SK-N-SH (cell line): ENCODE measurements around the gene SETD1A. TPM values are rescaled to one million over a fixed set of nuclear protein-coding genes. Genes with fewer than 3 reads are reported as not detected.
A peak's percentile ranks its signal among the peaks of the same experiment; 100 is the strongest.

Experiments
- CTCF ChIA-PET: fragments of 300-600, 350-600 bp; formaldehyde crosslinking; extraction: SDS; loops from one replicate; lab custom pipeline; 2021; lab: Yijun Ruan, JAX
- POLR2A ChIA-PET: fragments of 350-600 bp; sonication (Branson Sonifier 250); formaldehyde crosslinking; extraction: SDS; loops from one replicate; lab custom pipeline; 2020; ENCODE audit warnings: antibody characterized with exemption, inconsistent platforms; lab: Yijun Ruan, JAX
- DNase-seq: peaks from one replicate; pipeline ENCODE4 v3.0.0; 2012
- H2AFZ ChIP-seq: fragments of 200-600 bp; sonication (generic); 2 replicates; pipeline ENCODE4 v1.8.1; 2016; ENCODE audit warnings: antibody characterized with exemption, mild to moderate bottlenecking, low read depth
- H3F3A ChIP-seq: fragments of 200-600 bp; sonication (generic); replicated peaks from 2 replicates; pipeline ENCODE3; 2016; ENCODE audit warnings: antibody characterized with exemption, mild to moderate bottlenecking; ENCODE audit not compliant: insufficient read depth
- H3K27ac ChIP-seq, 2 experiments: fragments of 200-500 bp in 1 of 2; fragments of 200-600 bp in 1 of 2; sonication (Bioruptor generic) in 1 of 2; sonication (generic), shearing (Covaris generic) in 1 of 2; 2 replicates each; pipeline versions ENCODE4 v1.5.1 to v1.6.1; 2014 to 2016; ENCODE audit warnings: low read depth in 2 of 2, inconsistent platforms in 1 of 2, low read length in 1 of 2, mild to moderate bottlenecking in 1 of 2, mixed read lengths in 1 of 2
- H3K27me3 ChIP-seq: fragments of 200-600 bp; sonication (generic), shearing (Covaris generic); 2 replicates; pipeline ENCODE4 v1.6.1; 2016; ENCODE audit warnings: mixed run types; ENCODE audit not compliant: insufficient read depth
- H3K36me3 ChIP-seq, 2 experiments: fragments of 200-500 bp in 1 of 2; fragments of 200-600 bp in 1 of 2; sonication (Bioruptor generic) in 1 of 2; sonication (generic) in 1 of 2; replicated peaks in 1 of 2; 2 replicates each; pipeline versions ENCODE3 to v1.5.1; 2014 to 2016; ENCODE audit warnings: low read length in 1 of 2, mild to moderate bottlenecking in 1 of 2; ENCODE audit not compliant: insufficient read depth in 2 of 2, control insufficient read depth in 1 of 2
- H3K4me1 ChIP-seq, 2 experiments: fragments of 200-500 bp in 1 of 2; fragments of 200-600 bp in 1 of 2; sonication (Bioruptor generic) in 1 of 2; sonication (generic), shearing (Covaris generic) in 1 of 2; 2 replicates each; pipeline versions ENCODE4 v1.5.1 to v1.6.1; 2014 to 2016; ENCODE audit warnings: low read depth in 1 of 2, low read length in 1 of 2, mixed run types in 1 of 2; ENCODE audit not compliant: insufficient read depth in 2 of 2, control insufficient read depth in 1 of 2
- H3K4me2 ChIP-seq: fragments of 200-600 bp; sonication (generic), shearing (Covaris generic); 2 replicates; pipeline ENCODE4 v1.6.1; 2017; ENCODE audit warnings: mixed run types
- H3K4me3 ChIP-seq, 2 experiments: fragments of 200-500 bp in 1 of 2; fragments of 200-600 bp in 1 of 2; sonication (Bioruptor generic) in 1 of 2; sonication (generic), shearing (Covaris generic) in 1 of 2; 2 replicates each; pipeline versions ENCODE4 v1.5.1 to v1.8.1; 2014 to 2016; ENCODE audit warnings: low read depth in 2 of 2, inconsistent platforms in 1 of 2, low read length in 1 of 2, mild to moderate bottlenecking in 1 of 2, mixed read lengths in 1 of 2, moderate library complexity in 1 of 2
- H3K79me2 ChIP-seq: fragments of 200-600 bp; sonication (generic); 2 replicates; pipeline ENCODE4 v1.8.1; 2017; ENCODE audit warnings: mild to moderate bottlenecking; ENCODE audit not compliant: insufficient read depth
- H3K9ac ChIP-seq: fragments of 200-600 bp; sonication (generic); 2 replicates; pipeline ENCODE4 v1.6.1; 2017; ENCODE audit warnings: mixed run types
- H3K9me2 ChIP-seq: fragments of 200-600 bp; sonication (generic); 2 replicates; pipeline ENCODE4 v1.6.1; 2017; ENCODE audit warnings: mixed run types
- H3K9me3 ChIP-seq: fragments of 200-600 bp; sonication (generic); 2 replicates; pipeline ENCODE4 v1.6.1; 2017; ENCODE audit warnings: mixed run types, mild to moderate bottlenecking, moderate library complexity
- H4K20me1 ChIP-seq: fragments of 200-600 bp; sonication (generic); 2 replicates; pipeline ENCODE4 v1.6.1; 2017; ENCODE audit warnings: mild to moderate bottlenecking, mixed run types; ENCODE audit not compliant: insufficient read depth
- CTCF ChIP-seq: fragments of 200-600 bp; sonication (generic); IDR thresholded peaks from 2 replicates; pipeline ENCODE4 v1.6.1; 2017; ENCODE audit warnings: antibody characterized with exemption, mild to moderate bottlenecking, moderate library complexity
- MXI1 ChIP-seq: IDR thresholded peaks from 2 replicates; pipeline ENCODE4 v1.6.1; 2012; ENCODE audit warnings: mild to moderate bottlenecking, low read depth, low read length, improper control_type of control experiment
- NRF1 ChIP-seq: IDR thresholded peaks from 2 replicates; pipeline ENCODE4 v1.6.1; 2012; ENCODE audit warnings: low read depth, mild to moderate bottlenecking, low read length
- REST ChIP-seq: IDR thresholded peaks from 2 replicates; pipeline ENCODE4 v1.6.1; 2012; ENCODE audit warnings: mild to moderate bottlenecking, low read depth, low read length, moderate library complexity
- SMC3 ChIP-seq: IDR thresholded peaks from 2 replicates; pipeline ENCODE4 v1.6.1; 2012; ENCODE audit warnings: low read depth, low read length, improper control_type of control experiment
- WGBS: methylation state at CpG from one replicate; pipeline ENCODE4 v1.1.6; 2017; ENCODE audit warnings: low lambda C conversion rate; 5-methylcytosine and 5-hydroxymethylcytosine counted together
- polyA plus RNA-seq, 3 experiments: library from polyadenylated mRNA; depleted of rRNA; stranded (reverse); fragments of >200 nt; gene quantifications; 2 replicates each; pipeline ENCODE4 v1.2.3, GENCODE V29; 2012

Gene SETD1A
- polyA plus RNA-seq, 1 of the 3 experiments (the other 2 are of a cell fraction), result 6.8 TPM

DNA sequence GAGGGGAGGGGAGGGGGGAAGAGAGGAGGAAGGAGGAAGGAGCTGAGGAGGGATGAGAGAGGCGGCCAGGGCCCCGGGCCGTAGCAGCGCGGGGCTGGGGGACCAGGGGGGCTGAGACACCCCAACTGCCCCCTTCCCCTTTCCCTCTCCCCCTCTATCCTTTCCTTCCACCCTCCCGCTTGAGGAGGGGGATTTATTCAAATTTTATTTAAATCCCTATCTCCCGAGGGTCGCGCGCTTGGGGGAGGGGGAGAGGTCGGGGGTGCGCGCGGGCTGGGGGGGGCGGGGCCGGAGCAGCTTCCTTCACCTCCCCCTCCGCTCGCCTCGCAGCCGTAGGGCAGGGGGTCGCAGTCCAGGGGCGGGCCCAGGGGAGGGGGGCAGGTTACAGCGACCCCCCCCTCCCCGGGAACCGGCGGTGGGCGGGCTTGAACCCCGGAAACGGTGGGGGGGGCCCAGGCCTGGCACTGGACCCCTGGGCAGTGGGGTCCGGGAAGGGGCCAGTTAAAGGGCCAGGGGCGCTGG, 33.9 kb upstream of the SETD1A start, which contains the start of gene FBXL19 (continued):
- TF ChIP-seq CTCF (no peak), NRF1 (no peak), REST (no peak), SMC3 (no peak)
- TF ChIP-seq, all 33 proteins: peak for 0

- Histone ChIP-seq H3K9me2 (no peaks in the 10 kb centered on the region), H3K4me2 (peak overlapping the region; percentile 97), H3K27ac (peak overlapping the region in 1 of 2 experiments; percentile 85; a peak in 2 of 4 replicates), H3K4me3 (peak overlapping the region; percentile 71 to 80), H3K9ac (peak overlapping the region; percentile 65), H3K36me3 (peaks cover 6 to 28% of the 10 kb centered on the region in 2 experiments), H3K4me1 (peaks cover 0 to 23% of the 10 kb centered on the region in 2 experiments; a peak in 1 of 4 replicates), H4K20me1 (no peaks in the 10 kb centered on the region), H3K9me3 (no peaks in the 10 kb centered on the region), H2AFZ (no peak overlapping the region), H3K79me2 (peaks cover 14% of the 10 kb centered on the region), H3F3A (peaks cover 12% of the 10 kb centered on the region), H3K27me3 (no peaks in the 10 kb centered on the region)
- POLR2A ChIA-PET, result interaction anchor here (1.0 kb wide), 1 partner anchor 49 kb away, joined by 4 read pairs; no protein-coding TSS in a partner anchor
- peak; percentile 67 for DNase-seq
- CTCF ChIA-PET, result interaction anchor here (1.1 to 1.7 kb wide), 5 partner anchors 10 to 26 kb away, joined by 3 to 7 read pairs (median 5); no protein-coding TSS in a partner anchor
- 3% methylated on average over 16 of the region's 53 CpGs for WGBS
- peak; percentile 75 for TF ChIP-seq MXI1
- TF ChIP-seq NRF1, result no peak
These were observed 33.3 kb upstream of the SETD1A start for GRCh38 chr16:30924076-30924912.
